Spinal cord (tissue), 10 donors: ENCODE results near the gene FAM156B. TPM values are rescaled to one million over a fixed set of nuclear protein-coding genes. Genes with fewer than 3 reads are reported as not detected.
"Not testable (repeated sequence)": the region's sequence is repeated elsewhere in the genome, so short reads cannot be mapped to it uniquely, and the experiment has no call there.

ENCODE experiments used
- DNase-seq, 6 donors: peaks; one replicate each; pipeline versions ENCODE4 v3.0.0 to v3.0.0-alpha.2; 2013 to 2015; ENCODE audit warnings: low spot score in 6 of 6, low read depth in 4 of 6
- H3K27ac ChIP-seq: one replicate; pipeline ENCODE4 v1.5.1; 2013; ENCODE audit warnings: low read depth, low read length, control low read depth
- H3K27me3 ChIP-seq: one replicate; pipeline ENCODE4 v1.6.1; 2013; ENCODE audit warnings: low read length; ENCODE audit not compliant: control insufficient read depth, insufficient read depth
- H3K36me3 ChIP-seq: one replicate; pipeline ENCODE4 v1.6.1; 2013; ENCODE audit warnings: low read length; ENCODE audit not compliant: control insufficient read depth, insufficient read depth
- H3K4me1 ChIP-seq: one replicate; pipeline ENCODE4 v1.6.1; 2013; ENCODE audit warnings: low read length; ENCODE audit not compliant: control insufficient read depth, insufficient read depth
- H3K4me3 ChIP-seq: one replicate; pipeline ENCODE4 v1.5.1; 2013; ENCODE audit warnings: low read depth, low read length, control low read depth
- H3K9me3 ChIP-seq: one replicate; pipeline ENCODE4 v1.6.1; 2013; ENCODE audit warnings: low read length; ENCODE audit not compliant: control insufficient read depth, insufficient read depth
- WGBS: methylation state at CpG from one replicate; pipeline ENCODE4 v1.1.5; 2013; ENCODE audit warnings: missing lambda C conversion rate; ENCODE audit not compliant: insufficient coverage; 5-methylcytosine and 5-hydroxymethylcytosine counted together
- long read RNA-seq, 4 donors: transcript quantifications; one replicate each; lab custom pipeline, GENCODE V29; 2026
- polyA plus RNA-seq, 2 donors: library from polyadenylated mRNA; unstranded; fragments of 120-200 nt; gene quantifications; one replicate each; pipeline ENCODE4 v1.2.1, GENCODE V29; 2013; ENCODE audit not compliant: insufficient read length in 2 of 2
- total RNA-seq, 2 donors: library from RNA; depleted of rRNA in 1 of 2; stranded (reverse); fragments of 120-200 nt in 1 of 2; fragments of >200 nt in 1 of 2; gene quantifications; one replicate each; pipeline versions ENCODE4 v1.2.3 to v1.2.4, GENCODE V29; 2013 to 2014
- donor health status: healthy.

FAM156B gene, protein sequence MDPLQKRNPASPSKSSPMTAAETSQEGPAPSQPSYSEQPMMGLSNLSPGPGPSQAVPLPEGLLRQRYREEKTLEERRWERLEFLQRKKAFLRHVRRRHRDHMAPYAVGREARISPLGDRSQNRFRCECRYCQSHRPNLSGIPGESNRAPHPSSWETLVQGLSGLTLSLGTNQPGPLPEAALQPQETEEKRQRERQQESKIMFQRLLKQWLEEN
- 10 to 100 TPM; 20.7 to 27.2 TPM for total RNA-seq
- polyA plus RNA-seq: 10 to 100 TPM; 37.0 to 48.4 TPM
- long read RNA-seq, donor 1, transcript FAM156B-206 (4 exons, 776 nt): minor isoform, 5 of 38 reads
- long read RNA-seq, donor 1, transcript FAM156B-201 (3 exons, 2,537 nt): major isoform, 9 of 38 reads
- long read RNA-seq, donor 1, partial matches to known transcripts: 21 of 38 reads
- long read RNA-seq, donor 1, other reads (novel, unspliced or antisense): 0 of 38 reads
- long read RNA-seq, donor 2, partial matches to known transcripts: 0 of 7 reads
- long read RNA-seq, donor 2, other reads (novel, unspliced or antisense): 0 of 7 reads
- long read RNA-seq, donor 3, partial matches to known transcripts: 0 of 5 reads
- long read RNA-seq, donor 3, other reads (novel, unspliced or antisense): 0 of 5 reads
- long read RNA-seq, donor 4, transcript FAM156B-201 (3 exons, 2,537 nt): major isoform, 8 of 28 reads
- long read RNA-seq, donor 4, partial matches to known transcripts: 0 of 28 reads
- long read RNA-seq, donor 4, other reads (novel, unspliced or antisense): 15 of 28 reads

DNA sequence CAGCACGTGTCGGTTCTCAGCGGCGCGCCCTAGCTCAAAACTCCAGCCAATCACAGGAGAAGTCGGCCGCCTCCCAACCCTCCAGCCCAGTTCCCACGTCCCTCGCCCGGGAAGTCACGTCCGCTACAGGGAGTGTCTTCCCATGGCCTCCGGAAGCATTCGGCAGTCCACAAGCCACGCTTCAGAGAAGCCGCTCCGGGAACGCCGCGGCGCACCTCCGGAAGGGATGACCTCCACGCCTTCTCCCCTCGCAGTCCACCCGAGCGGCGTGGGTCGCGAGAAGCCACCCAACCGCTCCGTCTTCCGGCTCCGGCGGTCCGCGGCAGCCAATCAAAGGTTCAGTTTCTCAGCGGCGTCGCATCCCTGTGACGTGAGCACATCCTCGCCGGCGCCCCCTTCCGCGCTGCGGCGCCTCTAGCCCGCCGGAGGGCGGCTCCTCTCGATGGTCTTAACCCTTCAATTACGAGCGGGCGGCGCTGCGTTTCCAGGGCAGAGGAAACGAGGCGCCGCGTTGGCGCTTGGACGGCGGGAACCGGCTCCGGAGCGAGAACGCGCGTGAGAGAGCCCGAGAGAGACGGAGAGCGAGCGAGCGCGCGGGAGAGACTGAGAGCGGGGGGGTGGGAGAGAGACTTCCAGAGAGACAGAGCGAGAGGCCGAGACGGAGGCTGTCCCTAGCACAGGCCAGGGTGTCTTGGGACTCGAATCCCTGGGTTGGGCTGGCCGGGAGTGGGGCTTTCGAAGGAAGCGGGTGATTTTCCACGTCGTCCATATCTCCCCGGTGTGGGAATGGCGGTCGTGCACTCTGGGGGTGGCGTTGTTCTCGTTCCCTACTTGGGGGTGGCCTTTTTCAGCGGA lies at the start of gene FAM156B:
TSS of gene FAM156B (plus strand) at position 476 of the 855 bp plus-strand sequence. CDS start 9,896 bp downstream, outside the sequence.
- H3K36me3 ChIP-seq, H3K27ac ChIP-seq, DNase-seq, H3K27me3 ChIP-seq, H3K4me3 ChIP-seq, H3K4me1 ChIP-seq, H3K9me3 ChIP-seq: not testable (repeated sequence)
- whole genome bisulfite sequencing: no CpG with 5 or more reads among the region's 92 CpGs

DNA sequence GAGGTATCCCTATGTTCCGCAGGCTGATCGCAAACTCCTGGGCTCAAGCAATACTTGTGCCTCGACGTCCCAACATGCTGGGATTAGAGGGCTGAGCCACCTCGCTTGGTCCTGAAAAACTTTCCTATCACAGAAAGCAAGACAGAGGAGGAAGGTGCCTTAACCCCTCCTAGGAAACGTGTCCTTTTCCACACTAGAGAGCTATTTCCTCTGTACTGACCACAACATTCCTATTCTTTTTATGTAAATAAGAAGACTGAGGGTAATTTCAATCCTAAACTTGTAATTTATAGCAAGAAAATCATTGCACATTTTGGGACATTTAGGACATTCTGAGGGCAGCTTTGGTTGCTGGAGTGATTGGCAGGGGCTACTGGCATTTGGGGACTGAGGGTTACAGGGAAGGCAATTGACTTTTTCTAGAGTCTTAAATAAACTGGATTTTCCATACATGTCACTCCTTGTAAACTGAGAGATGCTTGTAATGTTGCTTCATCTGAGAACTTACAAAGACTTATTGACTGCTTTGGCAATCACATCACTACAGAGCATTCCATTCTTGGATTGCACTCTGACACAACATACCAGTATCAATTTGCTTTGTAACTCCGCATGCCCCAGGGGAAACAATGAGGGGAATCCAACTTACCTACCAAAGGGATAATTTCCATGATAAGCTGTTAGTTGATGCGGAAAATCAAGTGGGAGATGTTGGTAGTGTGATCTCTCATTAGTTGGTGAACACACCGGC lies 44.8 kb upstream of the FAM156B start:
- Histone ChIP-seq H3K9me3 (no peaks in the 10 kb centered on the region), H3K4me3 (no peak overlapping the region), H3K27me3 (peaks cover 20% of the 10 kb centered on the region), H3K27ac (no peak overlapping the region), H3K4me1 (no peaks in the 10 kb centered on the region), H3K36me3 (no peaks in the 10 kb centered on the region)
- 83% methylated on average over 4 of the region's 9 CpGs for WGBS
- no peak for DNase-seq

DNA sequence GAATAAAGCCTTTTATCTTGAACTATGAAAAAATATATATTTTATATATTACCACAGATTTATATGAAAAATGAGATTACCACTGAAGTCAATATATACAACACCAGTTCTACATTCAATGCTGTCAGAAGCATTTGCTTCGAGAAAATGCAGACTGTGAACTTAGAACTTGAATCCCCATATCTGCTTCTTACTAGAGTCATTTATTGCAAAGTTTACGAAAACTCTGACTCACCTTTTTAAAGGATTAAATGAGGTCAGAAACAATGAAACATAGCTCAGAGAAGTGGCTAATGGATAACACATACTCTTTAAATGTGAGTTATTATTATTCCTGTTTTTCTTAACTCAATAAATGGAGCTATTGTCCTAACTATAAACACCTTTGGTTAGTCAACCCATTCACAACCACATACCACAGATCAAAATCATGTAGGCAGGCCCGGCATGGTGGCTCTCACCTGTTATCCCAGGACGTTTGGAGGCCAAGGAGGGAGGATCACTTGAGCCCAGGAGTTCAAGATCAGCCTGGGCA lies 40.1 kb upstream of the FAM156B start:
- H3K4me3 ChIP-seq, H3K4me1 ChIP-seq, H3K36me3 ChIP-seq, H3K9me3 ChIP-seq, DNase-seq, H3K27ac ChIP-seq: not testable (repeated sequence)
- H3K27me3 ChIP-seq: peaks cover 28% of the 10 kb centered on the region
- WGBS: no CpG with 5 or more reads among the region's 4 CpGs

DNA sequence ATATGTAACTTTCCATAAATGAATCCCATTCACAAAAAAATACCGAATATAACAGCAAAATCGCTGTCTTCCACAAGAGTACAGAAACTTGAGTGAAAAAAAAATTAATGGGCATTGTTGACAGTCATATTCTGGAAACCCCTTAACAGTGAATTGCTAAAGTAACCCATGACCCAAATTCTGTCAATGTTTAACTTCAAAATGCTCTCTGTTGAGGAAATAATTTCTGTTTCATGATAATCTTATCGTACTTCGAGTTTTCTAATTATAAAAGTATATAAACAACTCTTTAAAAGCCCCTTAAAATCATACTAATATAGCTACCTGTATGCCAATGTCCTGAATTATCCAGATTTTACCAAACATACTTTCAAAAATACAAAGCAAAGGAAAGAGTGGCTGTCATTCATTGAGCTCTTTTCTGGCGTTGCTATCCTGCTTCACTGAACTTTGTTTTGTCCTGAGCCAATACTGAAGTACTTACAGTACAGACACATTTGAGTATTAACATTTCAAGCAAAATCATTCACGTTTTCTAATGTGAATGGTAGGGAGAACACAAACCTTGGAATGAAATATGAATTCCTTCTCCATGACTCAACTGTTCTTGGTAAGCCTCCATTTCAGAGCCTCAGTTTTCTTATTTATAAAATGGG lies 31.7 kb upstream of the FAM156B start:
- Histone ChIP-seq H3K4me1 (no peaks in the 10 kb centered on the region), H3K27me3 (peaks cover 27% of the 10 kb centered on the region), H3K36me3 (no peaks in the 10 kb centered on the region), H3K27ac (no peak overlapping the region), H3K9me3 (no peaks in the 10 kb centered on the region), H3K4me3 (no peak overlapping the region)
- no peak for DNase-seq
- WGBS: no CpG with 5 or more reads among the region's 6 CpGs

DNA sequence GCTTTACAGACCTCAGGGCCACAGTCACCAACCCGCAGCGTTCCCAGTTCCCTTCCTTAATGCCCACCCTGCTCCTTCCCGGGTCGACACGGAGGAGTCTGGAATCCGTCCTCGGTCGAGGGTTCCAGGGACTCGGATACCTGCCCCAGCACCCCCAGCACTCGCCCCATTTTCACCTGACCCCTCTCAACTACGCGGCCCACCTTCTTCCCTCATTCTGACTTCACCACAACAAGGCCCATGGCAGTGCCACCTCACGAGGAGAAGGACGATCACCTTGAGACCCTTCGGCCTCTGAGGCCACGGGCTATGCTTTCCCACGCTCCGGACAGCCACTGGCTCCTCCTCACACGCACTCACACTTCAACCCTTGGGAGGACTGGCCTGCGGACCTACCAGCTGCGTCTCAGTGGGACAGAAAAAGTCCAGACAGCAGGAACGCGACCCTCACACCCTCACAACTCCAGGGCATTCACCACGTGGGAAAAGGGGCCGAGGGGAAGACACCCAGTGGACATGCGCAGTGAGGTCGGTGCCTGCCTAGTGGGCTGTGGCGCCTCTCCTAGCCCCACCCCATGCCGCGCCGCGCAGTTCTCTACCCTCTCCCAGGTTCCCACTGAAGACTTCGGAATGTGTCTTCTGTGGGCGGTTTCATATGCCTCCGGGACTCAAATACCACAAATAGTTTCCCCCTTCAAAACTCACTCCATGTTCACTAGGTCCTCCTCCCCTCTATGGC lies 29.4 kb upstream of the FAM156B start, which contains the start of gene XAGE3:
TSS of gene XAGE3 (minus strand) at position 474 of the 739 bp plus-strand sequence. CDS start 950 bp downstream, outside the sequence.
- no peak within 1 kb of the TSS for H3K27ac ChIP-seq
- 81% methylated on average over 32 of the region's 35 CpGs for WGBS
- no peak for DNase-seq
- H3K4me1 ChIP-seq: no peaks in the 10 kb centered on the region
- H3K9me3 ChIP-seq: no peaks in the 10 kb centered on the region
- peaks cover 25% of the 10 kb centered on the region for H3K27me3 ChIP-seq
- no peak within 1 kb of the TSS for H3K4me3 ChIP-seq
- no peaks in the 10 kb centered on the region for H3K36me3 ChIP-seq

DNA sequence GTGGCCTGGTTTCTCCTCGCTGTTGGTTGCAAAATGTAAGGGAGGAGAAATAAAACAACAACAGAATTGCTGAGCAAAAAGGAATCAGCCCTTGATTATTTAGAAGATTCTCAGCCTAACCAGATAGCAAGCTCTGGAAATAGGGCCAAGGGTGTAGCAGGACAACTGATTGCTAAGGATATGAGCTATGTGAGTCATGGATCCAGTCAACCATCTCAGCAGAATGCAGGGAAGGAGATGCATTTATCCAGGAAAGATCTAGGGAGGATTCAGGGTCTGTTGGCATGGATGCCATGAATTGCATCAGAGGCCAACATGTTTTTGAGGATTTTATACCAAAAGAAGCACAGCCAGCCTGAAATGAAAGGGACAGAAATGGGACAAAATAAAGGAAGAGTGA lies 27.1 kb upstream of the FAM156B start:
- H3K27me3 ChIP-seq: peaks cover 29% of the 10 kb centered on the region
- H3K9me3 ChIP-seq: no peaks in the 10 kb centered on the region
- no CpG with 5 or more reads among the region's 1 CpG for WGBS
- no peak for DNase-seq
- H3K4me3 ChIP-seq: no peak overlapping the region
- no peak overlapping the region for H3K27ac ChIP-seq
- no peaks in the 10 kb centered on the region for H3K4me1 ChIP-seq
- no peaks in the 10 kb centered on the region for H3K36me3 ChIP-seq

DNA sequence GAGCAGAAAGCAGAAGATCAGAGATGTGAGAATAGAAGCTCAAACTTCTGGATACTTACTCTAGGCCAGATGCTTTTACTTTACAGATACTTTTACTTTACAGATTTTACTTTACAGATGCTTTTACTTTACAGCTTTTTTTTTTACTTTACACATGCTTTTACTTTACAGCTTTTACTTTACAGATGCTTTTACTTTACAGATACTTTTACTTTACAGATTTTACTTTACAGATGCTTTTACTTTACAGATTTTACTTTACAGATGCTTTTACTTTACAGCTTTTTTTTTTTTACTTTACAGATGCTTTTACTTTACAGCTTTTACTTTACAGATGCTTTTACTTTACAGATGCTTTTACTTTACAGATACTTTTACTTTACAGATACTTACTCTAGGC lies 23.3 kb upstream of the FAM156B start:
- H3K4me1 ChIP-seq, H3K27ac ChIP-seq, DNase-seq, H3K9me3 ChIP-seq, H3K36me3 ChIP-seq, H3K4me3 ChIP-seq: not testable (repeated sequence)
- H3K27me3 ChIP-seq: peaks cover 13% of the 10 kb centered on the region

DNA sequence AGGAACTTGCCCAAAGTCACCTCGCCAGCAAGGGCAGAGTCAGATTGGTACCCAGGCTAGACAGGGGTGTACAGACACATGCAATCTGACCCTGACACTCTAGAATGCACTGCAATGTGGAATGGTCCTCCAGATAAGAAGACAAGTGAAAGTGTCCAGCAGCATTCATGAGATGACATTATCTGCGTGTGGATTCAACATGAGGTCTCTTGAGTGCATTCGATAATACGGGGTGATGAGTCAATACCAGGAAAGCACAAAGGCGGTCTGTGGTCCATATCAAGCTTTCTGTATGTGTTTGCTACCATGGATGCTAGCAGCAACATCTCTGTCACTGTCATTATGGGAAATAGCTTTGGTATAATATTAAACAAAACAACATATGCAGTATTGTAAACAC lies 22.5 kb upstream of the FAM156B start:
- Histone ChIP-seq H3K9me3 (no peaks in the 10 kb centered on the region), H3K36me3 (no peaks in the 10 kb centered on the region), H3K27ac (no peak overlapping the region), H3K4me3 (no peak overlapping the region), H3K4me1 (no peaks in the 10 kb centered on the region), H3K27me3 (peaks cover 9% of the 10 kb centered on the region)
- DNase-seq: no peak
- WGBS: 74% methylated on average over 4 of the region's 5 CpGs
